ENCODE data around the gene ETV6.

The ETV6 gene

DNA sequence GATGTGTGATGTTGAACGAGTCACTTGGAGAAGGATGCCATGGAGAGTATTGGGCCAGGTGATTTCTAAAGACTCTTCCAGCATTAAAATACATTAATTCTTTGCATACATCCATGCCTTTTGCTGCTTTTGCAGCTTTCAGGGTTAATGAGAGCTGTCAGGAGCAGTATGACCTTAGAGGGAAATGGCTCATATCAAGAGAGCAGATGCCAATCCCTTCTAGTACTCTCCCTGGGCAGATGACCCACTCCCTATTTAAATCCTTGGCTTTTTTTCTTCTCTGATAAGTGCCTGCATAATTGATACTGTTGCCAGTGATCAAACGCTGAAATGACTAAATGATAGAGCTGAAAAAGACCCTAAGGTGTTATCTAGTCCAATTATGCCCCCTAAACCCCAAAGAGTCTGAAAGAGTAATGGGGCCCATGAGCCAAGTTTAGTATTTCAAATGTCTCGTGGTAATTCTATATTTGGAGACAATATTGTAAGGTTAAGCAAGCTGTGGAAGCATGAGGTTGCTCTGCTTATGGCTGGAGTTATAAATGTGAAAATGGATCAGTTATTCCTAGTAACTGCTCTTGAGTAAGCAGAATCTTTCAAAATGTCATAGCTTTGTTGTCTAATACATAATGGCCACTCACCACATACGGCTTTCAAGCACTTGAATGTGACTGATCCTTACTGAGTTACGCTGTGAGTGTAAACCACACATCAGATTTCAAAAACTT, 137.3 kb downstream of the ETV6 start:
- no peak for DNase-seq

DNA sequence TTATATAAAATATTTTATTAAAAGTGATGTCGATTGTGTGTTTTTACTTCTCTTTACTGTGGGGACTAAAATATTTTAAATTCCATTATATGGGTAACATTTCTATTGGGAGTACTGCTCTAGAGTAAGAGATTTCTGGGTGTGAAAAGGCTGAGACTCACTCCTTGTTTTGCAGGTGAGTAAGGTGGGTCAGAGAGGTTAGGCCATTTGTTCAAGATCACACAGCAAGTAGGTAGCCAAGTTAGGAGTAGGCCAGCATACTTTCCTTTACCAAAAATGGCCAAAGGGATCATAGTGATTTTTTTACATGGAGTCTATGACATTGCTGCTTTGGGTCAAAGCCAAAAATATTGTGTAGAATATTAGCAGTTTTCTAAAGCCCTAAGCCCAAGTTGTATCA, 138.0 kb downstream of the ETV6 start:
- no peak for DNase-seq

DNA sequence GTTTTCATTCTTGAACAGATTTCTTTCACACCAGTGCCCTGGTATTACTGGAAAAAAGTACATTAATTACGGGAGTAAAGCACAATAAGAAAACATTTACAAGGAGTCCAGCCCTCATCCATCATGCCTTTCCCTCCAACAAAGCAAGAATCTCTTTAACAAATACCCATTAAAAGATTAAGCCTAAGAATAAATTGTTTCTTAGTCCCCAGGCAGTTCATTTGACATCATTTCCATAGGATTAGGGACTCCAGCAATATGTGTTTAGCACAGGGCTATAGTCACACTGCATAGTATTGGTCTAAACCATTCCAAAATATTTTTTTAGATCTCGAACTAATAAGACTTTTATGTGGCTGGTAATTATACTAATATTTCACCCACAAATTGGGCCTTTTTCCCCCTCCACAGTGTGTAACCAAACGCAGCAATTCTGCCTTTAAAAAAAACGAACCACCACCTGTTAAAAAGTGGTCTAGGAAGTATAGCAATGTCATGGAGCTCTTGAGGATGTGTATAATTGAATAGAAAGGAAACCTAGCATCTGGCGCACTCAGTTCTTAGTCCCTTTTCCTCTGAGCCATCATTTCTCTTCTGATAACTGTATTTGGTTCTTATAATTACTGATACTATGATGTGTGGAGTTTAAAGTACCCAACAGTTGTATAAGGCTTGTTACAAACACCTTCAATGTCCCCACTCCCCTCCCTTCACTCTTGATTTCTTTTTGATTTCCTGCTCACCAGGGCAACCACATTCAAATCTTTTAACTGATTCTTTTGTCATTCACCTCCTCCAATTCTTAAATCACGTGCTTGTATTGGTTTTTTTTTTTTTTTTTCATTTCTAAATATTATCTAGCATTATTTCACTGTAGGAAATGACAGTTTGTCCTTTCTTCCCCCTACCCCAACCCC, 138.7 kb downstream of the ETV6 start:
- DNase-seq, result no peak

DNA sequence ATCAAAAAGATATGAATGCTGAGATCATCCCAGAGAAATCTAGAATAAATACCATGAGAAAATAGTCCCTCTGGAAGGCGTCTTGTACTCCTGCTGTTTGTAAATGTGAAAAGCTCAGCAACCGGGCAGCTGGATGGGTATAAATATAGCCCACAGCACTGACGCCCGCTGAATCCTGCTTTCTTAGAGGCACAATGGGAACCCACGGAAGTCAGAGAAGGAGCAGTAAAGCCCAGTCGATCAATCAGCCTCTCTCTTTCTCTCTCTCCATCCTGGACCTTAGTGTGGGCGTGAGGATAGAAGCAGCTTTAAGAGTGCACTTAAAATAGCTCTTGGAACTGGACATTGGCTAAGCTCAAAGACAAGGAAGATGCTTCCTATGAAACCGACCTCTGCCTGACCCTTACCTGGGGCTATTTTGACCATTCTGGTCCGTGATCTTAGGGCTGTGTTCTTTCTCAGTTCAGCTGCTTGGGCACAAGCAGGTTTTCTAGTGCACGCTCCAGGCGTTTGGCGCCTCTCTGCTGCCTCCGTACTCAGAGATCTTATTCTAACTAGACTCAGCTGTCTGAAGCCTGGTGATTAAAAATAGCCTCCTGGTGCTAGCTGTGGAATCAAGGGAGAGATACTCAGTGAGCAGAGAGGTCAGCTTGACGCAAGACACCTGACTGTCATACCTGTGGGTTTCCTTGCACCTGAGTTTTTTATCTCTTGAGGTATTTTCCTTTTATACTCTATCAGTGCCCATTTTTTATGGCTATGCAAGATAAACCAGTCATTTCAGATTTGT, 144.6 kb downstream of the ETV6 start:
- no peak for DNase-seq

DNA sequence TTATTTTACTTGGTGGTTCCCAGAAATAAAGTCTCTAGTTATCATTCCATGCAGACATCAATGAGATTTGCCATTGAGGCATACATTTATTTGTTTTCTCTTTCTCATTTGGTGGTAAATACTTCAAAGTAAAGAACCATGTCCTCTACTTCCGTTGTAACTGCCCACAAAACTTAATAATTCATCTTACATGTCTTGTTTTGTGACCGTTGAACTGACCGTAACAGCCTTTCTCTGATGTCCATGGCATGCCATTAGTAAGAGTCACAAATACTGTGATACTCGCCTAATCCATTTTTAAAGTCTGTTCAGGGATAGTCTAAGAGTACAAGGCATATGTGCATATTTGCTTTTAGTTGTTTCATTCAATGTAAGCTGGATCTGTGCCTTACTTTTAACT, 145.3 kb downstream of the ETV6 start:
- no peak for DNase-seq

DNA sequence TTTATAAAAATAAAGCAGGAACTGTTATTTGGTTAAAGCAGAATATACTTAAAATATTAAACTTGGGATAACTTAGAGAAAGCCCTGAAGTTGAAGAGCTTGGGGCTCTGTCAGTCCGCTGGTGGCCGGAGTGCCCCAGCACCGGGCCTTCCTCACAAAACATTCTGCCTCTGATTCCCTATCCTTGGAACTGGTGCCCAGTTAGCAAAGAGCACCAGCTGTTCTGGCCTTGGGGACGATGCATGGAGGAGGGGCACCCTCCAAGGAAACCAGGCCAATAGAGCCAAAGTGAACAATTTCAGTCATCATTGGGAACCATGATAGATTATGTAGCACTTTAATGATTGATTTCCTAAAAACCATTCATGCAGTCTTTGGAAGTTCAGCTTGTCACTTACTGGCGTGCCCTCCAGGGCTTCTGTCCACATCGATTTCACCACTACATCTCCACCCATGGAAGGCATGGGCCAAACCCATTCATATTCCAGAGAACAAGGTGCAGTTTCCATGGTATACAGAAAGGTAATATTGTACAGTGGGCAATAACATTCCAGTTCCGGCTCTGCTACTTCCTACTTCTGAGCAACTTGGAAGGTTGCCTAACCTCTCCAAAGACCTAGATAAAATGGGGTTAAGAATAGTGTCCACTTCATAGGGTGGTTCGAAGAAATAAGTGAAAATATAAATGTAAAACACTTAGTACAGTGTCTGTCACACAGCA, 145.9 kb downstream of the ETV6 start:
- no peak for DNase-seq

DNA sequence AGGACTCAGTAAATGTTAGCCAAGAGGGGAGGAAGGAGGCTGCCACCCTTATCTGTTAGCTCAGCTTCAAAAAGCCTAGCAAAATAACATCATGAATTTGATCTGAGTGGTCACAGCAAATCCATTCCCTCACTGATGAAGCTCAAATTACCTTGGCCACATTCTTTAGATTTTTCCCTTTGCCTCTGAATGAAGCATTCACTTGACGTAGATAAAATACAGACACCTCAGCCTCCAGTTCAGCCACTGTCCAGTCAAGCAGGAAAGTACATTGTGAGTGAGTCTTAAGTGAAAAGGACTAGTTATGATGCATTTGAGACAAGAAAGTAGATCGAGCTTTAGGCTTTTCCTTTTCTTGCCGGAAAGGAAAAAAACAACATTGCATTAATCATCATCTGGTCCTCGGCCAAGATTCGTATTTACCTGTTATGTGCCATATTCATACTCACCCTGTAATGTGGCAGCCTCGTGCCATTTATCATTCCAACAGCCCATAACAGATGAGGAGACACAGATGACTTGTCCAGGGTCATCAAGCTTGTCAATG, 146.5 kb downstream of the ETV6 start:
- no peak for DNase-seq

DNA sequence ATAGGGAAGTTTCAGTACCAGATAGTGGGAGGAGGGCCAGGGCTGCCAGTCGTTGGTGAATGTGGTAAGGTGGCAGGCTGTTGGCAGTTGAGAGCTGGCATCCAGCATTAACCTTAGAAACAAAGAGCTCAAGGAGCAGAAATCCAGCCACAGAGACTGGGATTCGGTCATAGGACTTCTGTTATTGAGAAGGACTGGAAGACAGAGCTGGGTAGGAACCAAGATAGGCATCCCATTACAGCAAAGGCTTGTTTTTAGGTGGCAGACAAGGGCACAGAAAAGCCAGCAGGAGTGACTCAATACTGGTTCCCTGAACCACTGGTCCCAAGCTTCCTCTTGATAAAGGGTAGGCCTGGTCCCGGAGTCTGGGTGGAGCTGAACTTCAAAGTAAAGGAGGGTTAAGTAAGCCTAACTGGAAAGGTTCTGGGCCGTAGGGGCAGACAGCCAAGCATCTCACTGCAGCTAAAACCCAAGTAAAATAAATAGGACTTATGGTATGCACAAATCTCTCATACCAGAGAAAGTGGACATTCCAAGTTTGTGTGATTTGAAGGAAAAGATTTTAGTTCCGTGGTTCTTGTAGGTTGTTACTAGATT, 147.9 kb downstream of the ETV6 start:
- no peak for DNase-seq

DNA sequence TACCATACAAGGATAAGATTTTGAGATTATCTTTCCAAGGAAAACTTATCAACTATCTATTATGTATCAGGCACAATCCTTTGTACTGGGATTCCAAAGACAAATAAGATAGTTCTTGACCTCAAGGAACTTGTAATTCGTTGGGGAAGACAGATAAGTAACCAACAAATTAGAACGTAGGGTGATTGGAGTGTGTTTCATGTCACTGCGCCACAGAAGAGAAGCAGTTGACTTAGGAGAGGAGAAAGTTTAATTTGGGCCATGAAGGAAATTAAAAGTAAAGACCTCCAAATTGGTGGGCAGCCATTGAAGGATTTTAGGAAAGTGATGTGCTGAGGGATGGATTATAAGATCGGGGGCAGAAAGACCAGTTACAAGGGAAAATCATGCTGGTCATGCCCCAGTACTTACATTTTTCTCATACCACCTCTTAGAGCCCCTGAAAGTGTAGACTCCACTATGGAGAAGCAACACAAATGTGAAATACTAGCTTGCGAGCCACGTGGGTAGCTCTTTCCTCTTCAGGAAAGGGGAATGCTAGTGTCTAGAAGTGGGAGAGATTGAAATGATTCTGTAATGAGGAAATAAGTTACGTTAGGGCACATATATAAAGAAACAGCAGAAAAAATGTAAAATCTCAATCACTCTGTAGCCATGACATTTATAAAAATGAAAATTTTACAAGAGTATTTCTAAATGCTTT, 148.7 kb downstream of the ETV6 start:
- DNase-seq, result no peak

DNA sequence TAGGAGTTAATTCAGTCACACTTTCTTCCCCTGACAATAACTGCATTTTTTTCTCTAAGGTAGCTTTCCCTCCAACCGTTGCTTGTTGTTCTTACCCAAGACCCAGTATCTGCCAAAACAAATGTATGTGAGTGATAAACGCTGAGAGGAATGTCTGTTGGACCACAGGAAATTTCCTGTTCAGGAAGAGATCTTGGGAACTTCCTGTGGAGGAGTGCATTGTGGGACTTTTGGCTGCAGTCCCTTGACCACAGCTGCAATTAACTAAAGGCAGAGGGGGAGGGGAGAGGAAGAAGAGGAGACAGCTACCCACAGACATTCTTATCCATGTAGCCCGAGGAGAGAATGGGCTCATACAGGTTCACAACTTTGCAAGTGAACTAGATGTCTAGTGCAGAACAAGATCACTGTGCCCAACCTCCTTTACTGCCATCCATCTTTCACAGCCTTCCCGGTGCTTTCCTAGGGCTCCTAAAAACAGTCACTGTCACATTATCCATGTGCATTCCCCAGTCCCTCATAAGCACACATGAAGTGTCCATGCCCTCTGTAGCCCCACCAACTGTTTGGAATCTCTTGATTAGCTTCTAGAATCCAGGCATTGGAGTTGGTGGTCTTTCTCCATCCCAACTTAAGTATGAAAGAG, 149.5 kb downstream of the ETV6 start:
- no peak for DNase-seq

DNA sequence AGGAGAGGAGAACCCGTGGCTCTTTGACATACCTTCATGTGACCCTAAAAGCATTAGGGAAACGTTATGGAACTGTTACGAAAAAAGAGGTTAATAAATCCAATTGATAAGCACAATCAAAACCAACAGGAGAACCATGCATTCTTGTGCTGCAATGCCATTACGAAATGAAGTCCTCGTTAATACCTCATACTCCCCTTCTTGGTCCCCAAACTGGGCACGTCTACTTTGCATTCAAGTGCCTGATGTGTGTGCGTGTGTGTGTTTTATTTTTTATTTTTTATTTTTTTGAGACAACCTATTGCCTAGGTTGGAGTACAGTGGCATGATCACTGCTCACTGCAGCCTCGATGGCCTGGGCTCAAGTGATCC, 150.0 kb downstream of the ETV6 start:
- no peak for DNase-seq

DNA sequence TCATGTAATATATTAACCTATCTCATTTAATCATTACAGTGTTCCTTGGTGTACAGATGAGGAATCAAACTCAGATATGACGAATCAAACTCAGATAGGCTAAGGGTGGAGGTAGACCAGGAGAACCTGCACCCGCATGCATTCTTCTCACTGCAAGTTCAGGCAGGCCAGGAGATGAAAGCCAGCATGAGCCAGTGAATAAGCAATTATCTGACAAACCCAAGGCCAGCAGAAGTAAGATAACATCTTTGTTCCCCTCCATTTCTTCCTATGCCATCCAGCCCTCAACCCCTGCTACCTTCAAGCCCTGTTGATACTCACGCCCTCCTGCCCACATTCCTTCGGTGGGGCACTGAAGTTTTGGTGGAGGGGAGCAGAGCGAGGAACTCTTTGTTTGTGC, 152.2 kb downstream of the ETV6 start:
- DNase-seq, result no peak

DNA sequence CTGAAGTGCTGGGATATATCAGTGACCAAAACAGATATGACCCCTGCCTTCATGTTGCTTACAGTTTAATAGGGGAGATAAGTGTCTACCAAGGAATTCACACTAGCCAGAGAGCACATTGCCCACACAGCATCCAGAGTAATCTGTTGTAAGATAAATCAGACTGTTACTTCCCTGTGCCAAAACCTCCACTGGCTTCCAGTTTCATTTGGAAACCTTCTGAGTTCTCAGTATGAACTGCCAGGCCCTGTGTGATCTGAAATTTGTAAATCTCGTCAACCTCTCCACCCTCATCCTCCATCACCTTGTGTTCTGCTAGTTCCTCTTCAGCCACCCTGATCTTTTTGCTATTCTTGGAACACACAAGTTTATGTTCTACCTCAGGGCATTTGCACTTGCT, 154.7 kb downstream of the ETV6 start:
- DNase-seq, result no peak

DNA sequence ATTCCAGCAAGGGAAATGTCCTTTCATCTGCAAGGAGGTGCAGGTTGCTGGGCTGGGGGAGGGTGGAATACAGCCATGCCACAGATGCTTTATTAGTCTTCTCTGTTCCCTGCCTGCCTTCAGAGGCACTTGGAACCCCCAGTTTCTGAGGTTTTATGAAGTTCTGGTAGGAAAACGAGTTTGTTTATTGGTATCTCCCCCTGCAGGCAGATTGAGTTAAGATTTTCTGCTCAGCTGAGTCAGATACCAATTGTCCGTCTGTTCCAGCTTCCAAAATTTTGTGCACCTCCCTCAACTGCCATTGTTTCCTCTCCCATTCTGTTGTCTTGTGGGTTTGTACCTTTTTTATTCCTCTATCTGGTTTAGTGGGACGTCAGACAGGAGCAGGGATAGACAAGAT, 155.6 kb downstream of the ETV6 start:
- DNase-seq, result no peak

DNA sequence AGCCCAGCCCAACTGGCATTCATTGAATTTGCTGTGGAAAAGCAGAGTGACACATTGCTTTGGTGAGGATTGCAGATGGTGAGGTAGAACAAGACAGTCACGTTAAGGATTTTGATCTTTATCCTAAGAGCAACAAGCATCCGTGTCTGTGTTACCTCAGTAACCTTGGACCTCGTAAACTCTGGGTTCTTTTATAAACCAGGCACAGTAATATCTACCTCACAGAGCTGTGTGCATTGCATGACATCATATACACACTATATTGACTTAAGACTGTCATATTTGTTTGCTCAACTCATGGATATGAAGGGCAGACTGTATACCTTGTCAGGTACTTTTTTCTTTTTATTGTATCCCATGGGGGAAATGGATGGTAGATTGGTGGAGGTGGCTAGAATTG, 156.2 kb downstream of the ETV6 start:
- DNase-seq, result peak; percentile 32

DNA sequence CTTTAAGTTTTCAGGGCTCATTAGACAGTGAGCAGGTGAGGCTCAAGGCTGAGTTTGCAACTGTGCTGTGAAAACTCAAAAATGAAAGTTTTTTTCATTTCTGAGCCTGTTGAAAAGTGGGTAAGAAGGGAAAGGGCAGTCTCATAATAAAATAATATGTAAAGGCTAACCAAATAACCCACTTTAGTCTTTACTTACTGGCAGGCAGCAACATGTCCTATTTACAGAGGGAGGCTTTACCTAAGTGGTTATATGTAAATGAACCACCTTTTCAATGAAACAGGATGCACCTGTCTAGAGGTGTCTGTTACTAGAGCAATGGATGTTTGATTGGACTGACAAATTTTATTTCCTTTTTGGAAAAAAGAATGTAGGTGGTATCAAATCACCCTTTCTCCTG, 158.0 kb downstream of the ETV6 start:
- peak; percentile 77 for DNase-seq

DNA sequence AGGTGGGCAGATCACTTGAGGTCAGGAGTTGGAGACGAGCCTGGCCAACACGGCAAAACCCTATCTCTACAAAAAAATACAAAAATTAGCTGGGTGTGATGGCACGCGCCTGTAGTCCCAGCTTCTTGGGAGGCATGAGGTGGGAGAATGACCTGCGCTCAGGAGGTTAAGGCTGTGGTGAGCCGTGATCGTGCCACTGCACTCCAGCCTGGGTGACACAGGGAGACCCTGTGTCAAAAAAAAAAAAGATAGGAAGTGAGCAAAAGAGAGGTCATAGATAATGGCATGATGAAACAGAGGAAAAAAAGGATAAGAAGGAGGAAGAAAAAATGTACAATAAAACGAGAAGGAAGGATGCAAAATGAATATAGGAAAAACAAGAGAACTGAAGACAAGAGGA, 159.5 kb downstream of the ETV6 start:
- no peak for DNase-seq

DNA sequence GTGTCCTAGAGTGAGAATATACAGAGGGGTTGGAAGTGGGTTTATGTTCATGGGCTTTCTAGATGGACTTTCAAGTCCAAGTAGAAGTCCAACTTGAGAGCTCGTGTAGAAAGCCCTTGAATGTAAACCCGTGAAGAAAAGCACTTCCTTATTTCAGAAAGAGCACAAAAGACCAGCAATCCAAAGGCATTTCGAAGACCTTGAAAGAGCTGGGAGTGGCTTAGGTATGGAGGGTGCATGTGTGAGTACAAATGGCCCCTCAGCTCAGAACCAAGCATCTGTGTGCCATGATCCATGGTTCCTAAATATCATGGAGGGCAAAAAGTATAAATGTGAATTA, 160.7 kb downstream of the ETV6 start:
- no peak for DNase-seq

DNA sequence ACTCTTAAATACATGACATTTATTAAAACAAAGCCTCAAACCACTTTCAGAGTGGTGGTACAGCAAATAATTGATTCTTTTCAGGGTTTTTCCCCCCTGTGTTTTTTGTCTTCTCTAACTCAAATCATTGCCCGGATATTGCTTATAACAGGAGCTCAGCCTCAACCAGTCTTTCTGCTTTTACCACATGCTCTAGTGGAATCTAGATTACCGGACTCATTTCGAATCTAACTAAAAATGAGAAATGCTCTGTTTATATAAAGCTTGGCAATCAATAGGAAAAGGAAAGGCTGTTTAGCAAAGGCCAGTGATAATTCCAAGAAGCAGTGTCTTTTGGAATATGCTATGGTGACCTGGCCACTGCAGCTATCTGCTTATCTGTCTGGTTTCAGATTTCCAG, 161.5 kb downstream of the ETV6 start:
- no peak for DNase-seq

DNA sequence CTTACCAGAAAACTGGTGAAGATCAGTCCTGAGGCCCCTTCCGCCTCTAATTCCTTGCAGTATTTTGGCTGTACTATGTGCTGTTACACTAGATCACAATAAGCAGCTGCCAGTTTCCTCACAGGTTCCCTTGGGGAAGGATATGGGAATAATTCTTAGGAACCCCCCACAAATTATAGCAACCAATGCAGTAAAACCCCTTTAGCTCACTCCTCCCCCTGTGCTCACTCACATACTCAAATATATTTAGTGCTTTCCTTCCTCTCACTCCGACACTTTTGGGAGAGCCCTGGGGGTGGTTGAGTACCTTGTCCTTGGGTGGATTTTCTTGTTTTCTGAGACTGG, 162.7 kb downstream of the ETV6 start:
- no peak for DNase-seq

Measured in NCI-H510A (cell line).